Activated T-cell treated with anti-CD3 and anti-CD28 coated beads, Interleukin-2, amount 50 U/mL, for 1 hour (primary cell): Measurements from ENCODE around the gene PSMB11.

ENCODE experiments used
- DNase-seq: peaks from one replicate; pipeline ENCODE4 v3.0.0-alpha.2; 2020

The PSMB11 gene

DNA sequence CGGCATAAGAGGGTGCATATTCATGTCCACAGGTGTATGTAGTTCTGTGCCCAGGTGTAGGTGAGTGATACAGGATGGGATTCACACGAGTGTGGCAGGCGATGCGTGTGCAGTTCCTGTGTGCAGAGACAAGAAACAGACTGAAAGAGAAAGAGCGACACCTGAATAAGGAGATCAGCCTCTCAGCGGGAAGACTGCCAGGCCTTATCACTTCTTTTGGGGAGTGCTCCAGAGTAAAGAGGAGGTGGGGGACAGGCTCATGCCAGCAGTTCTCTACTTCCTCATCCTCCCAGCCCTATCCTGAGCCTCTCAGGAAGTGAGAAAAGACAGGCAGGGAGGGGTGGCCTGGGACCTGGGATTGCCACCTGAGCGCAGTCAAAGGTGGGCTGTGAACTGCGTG is 2.8 kb downstream of the PSMB11 start:
- DNase-seq: no peak

DNA sequence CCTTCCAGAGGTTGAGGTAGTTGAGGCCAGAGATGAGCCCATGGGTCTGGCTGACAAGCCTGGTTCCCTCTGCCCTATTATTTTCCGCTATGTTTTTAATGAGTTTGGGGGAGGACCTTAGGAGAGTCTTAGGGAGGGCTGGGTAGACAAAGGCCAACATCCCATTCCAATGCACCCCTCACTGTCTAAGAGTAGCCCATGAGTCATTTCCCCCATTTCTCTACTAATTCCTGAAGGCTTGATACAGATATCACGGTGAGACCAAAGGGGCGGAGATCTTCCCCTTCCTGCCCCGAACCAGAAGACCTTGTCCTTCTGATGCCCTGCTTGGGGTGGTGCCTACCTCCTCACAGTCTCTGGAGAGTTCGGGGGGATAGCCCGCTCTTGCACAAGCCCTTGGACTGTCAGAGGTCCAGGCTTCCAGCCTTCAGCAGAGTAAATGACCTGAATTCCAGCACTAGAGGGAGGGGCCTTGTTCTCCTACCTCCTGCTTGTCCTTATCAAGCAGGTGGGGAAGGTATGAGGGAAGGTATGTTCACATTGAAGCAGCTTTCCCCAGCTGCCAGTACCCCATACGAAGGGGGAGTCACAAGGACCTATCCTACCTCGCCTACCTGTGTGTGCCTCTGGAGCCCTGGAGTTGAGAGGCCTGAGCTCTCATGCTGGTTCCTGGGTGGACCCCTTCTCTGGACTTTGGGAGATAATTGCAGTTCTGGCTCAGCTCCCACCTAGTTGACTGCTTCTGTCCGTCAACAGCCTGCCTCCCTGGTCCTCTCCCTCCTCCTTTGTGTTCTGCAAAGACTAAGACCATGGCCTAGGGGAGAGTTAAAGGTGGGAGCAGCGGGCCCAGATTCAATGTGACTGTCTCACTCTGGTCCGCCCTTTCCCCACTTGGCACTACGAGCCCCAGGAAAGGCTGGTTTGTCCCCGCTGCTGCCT is 3.7 kb downstream of the PSMB11 start:
- no peak for DNase-seq

- no peak for DNase-seq
Measured at GRCh38 chr14:23047034-23047634, 5.1 kb downstream of the PSMB11 start.

DNA sequence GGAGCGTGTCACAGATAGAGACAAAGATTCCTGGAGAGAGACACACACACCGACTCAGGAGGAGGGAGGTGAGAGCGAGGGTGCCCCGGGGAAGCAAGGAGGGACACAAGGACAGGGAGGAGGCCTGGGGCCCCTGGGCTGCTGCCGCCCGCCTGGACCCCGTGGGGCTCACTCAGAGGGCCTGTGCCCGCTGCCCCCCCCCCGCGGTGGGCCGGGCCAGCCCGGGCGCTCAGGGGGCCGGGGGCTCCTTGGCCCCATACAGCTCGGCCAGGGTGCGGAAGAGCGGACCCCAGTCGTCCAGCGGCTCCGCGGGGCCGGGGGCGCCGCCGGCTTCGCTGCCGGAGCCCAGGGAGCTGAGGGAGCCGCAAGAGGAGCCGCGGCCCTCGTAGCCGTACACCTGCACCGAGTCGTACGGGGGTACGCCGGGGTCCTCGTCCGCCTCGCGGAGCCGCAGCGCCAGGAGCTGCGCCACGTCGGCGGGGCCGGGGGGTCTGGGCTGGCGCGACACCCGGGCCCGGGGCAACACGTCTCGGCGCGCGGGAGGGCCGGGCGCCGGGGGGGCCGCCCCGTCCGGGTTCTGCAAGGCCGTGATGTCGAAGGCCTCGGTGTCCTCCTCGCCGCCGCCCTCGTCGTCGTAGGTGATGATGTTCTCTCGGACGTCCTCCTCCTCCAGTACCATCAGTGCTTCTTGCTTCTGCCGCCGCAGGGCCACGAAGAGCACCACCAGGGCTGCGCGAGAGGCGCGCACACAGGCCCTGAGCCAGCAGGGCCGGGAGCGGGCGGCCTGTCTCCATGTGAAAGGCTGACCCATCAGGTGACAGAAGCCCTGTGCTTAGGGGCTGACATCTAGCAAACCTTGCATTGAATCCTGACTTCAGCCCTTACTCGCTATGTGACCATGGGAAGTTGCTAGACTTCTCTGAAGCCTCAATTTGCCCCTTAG is 6.0 kb downstream of the PSMB11 start:
- no peak for DNase-seq

GRCh38 chr14:23049011-23049410 is 7.0 kb downstream of the PSMB11 start:
- no peak for DNase-seq

DNA sequence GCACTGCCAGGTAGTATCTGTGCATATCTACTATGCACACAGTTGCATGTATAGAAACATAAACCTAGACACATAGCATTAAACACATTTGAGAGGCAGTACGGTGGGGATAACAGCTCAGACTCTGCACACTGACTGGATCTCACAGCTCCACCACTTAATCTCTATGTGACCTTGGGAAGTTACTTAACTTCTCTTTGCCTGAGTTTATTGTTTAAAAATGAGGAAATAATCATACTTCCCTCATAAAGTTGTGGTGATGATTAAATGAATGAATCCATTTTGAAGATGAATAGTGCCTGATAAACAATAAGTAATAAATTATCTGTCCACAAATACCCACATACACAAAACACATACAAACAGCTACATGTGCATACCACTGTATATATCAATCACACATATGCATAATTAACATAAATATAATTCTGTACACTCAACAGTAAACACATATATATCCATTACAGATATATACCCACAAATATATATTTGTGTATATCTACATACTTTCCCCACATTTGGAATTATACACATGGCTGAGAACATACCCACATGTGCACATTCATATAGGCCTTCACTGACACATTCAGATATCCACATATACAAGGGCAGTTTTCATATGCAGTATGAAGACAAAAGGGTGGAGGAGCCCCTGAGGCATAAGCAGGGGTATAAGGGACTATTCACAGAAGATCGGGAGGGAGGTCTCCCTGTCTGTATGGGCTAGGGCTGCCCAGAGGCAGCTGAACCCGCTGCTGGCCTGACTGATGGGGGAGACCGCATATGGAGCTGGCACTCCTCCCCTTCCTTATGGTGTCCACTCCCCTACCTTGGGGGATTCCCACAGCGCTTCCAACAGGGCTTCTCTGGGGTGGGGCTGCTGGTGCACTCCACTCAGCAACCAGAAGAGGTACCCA is 9.4 kb downstream of the PSMB11 start:
- no peak for DNase-seq

GRCh38 chr14:23052182-23052623 is 10.2 kb downstream of the PSMB11 start:
- DNase-seq: no peak

GRCh38 chr14:23052671-23053070 is 10.7 kb downstream of the PSMB11 start:
- no peak for DNase-seq

- DNase-seq: no peak
Measured at GRCh38 chr14:23053426-23053825, 11.4 kb downstream of the PSMB11 start.

- peak; percentile 48 for DNase-seq
Measured at GRCh38 chr14:23054000-23054811, 12.2 kb downstream of the PSMB11 start.

GRCh38 chr14:23055147-23055550 is 13.1 kb downstream of the PSMB11 start:
- DNase-seq: no peak

DNA sequence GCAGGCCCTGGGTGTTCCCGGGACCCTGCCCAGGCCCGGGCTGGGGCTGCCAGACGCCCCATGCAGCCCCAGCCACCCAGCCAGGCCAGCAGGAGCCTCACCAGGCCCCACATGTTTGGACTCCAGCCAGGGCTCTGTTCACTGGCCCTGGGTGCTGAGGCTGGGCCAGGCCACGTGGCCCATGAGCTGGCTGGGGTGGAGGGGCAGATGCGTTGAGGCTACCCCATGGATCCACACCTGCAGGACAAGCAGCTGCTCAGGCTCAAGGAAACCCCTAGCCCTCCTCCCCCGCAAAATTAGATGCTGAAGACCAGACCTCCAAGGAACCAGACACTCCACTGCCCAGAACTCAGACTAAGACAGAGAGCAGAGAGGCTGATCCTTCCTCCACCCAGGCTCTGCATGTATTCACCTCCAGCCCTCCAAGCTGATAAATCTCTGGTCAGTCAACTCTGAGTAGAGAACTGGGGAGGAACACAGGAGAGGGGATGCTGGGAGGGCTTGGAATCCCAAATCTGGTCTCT is 13.7 kb downstream of the PSMB11 start:
- DNase-seq: no peak

DNA sequence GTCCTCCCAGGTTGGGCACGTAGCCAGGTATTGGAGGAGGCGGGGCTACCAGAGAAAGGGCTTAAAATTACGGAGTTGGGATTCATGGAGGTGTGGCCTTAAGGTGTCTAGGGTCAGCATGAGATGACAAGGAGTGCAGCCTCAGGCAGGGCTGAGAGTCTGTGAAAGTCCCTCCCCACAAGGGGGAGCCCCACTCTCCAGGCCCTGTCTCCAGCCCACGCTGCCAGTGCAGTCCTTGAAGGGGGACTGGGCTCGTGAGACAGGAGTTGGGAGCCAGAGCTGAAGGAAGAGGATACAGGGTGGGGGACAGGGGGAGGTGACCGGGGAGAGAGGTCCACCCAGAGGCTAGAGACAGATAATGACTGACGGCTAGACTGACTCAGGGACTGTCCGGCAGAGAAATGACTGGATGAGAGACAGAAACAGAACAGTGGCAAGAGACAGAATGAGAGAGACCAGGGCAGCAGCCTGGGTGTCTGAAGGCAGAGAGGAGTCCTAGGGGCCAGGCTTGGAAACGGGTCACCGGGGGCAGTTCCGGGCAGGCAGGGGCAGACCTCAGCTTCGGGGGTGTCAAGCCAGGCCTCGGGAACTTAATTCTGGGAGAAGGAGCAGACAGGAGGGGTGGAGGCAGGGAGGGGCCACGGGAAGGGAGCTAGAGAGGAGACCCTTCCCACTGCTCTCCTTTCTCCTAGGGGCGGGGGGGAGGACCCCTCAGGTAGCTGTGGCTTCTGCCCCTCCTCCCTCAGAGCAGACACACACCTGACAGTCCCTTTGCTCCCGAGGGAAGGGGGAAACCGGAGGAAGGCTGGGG is 14.3 kb downstream of the PSMB11 start:
- DNase-seq: peak; percentile 73

- peak; percentile 74 for DNase-seq
Measured at GRCh38 chr14:23056956-23057756, 15.1 kb downstream of the PSMB11 start, which contains the start of gene CDH24. Gene CDH24, minus strand, starts transcription at chr14:23057520. Its CDS starts 1,787 bp downstream, at chr14:23055733.

GRCh38 chr14:23057757-23058653 is 16.0 kb downstream of the PSMB11 start:
- DNase-seq: peak; percentile 89

- DNase-seq: no peak
Measured at GRCh38 chr14:23058654-23059504, 16.9 kb downstream of the PSMB11 start.
